ENCODE results near the gene HMGXB3.

The HMGXB3 gene

DNA sequence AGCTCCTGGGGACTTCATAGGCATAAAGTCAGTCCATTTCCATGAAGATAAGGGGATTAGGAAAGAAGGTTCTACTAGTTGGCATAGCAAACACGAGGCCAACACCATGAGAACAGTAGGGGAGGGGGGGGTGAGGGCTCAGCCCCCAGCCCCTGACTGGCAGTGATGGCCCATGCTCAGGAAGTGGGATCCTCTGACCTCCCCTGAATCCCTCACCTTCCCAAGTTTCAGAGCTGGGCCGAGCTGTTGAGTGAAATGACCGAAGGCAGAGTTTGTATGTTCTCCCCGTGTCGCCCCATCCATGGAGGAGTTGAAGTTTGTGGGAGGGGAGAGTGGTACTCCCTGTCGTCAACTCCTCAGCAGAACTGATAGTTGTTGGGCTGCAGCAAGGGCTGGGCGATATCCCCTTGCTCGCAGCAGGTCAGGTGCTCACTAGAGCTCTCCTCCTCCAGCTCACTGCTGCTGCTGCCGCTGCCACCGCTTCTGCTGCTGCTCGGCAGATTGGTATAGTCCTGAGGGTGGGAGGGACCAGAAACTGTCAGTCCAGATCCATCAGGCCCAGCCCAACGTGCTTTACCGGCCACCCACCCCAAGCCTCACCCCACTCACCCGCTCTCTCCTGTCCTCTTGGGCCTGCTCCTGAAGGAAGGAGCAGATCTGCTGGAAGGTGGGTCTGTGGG lies 53.3 kb downstream of the HMGXB3 start:
- DNase-seq (ENCODE audit: low read depth in 3 of 3), result no peak

- no peak for DNase-seq (ENCODE audit: low read depth in 3 of 3)
Measured at GRCh38 chr5:150054569-150054968, 54.0 kb downstream of the HMGXB3 start.

GRCh38 chr5:150055326-150056074 lies 55.0 kb downstream of the HMGXB3 start:
- DNase-seq (ENCODE audit: low read depth in 3 of 3), result no peak

DNA sequence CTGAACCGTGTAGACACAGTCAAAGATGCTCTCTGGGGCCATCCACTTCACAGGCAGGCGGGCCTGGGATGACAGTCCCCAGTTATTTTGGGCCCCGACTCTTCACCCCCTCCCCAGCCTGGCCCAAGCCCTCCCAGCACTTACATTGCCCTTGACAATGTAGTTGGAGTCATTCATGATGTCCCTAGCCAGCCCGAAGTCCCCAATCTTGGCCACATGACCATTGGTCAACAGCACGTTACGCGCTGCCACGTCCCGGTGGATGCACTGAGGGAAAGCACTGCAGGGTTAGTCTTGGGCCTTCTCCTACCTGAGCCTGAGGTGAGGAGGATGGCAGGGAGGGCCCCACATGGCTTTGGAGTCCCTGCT lies 55.5 kb downstream of the HMGXB3 start:
- DNase-seq (ENCODE audit: low read depth in 3 of 3), result no peak

- no peak for DNase-seq (ENCODE audit: low read depth in 3 of 3)
Measured at GRCh38 chr5:150057052-150057451, 56.5 kb downstream of the HMGXB3 start.

DNA sequence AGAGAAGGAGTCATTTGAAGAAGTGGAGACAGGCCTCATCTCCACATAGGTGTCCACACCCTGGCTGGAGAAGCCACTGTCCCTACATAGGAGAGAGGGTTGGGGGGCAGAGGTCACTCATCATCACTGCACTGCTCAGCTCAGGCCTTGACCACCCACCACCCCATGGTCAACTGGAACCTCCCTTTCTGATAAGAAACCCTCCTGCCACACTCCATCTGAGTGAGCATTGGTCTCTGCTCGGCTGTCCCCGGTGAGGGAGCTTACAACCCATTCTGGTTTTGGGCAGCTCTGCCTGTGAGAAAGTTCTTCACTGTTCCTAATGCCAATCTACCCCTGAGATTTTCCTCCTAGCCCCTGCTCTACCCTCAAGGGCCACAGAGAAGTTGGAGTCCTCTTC lies 57.0 kb downstream of the HMGXB3 start:
- no peak for DNase-seq (ENCODE audit: low read depth in 3 of 3)

DNA sequence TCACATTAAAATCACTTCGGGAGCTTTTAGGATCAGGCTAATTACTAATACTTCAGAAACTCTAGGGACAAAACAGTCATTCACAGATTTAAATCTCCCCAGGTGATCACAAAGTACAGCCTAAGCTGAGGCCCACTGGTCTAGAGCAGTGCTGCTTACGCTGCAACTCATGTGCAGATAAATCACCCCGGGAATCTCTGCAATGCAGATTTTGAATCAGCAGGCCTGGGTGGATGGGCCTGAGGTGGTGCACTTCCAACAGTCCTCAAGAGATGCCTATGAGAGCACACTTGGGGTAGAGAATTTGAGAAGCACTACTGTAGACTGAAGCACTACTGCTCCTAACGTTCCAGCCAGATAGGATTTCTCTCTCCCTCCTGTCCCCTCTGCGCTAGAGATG lies 57.5 kb downstream of the HMGXB3 start:
- no peak for DNase-seq (ENCODE audit: low read depth in 3 of 3)

DNA sequence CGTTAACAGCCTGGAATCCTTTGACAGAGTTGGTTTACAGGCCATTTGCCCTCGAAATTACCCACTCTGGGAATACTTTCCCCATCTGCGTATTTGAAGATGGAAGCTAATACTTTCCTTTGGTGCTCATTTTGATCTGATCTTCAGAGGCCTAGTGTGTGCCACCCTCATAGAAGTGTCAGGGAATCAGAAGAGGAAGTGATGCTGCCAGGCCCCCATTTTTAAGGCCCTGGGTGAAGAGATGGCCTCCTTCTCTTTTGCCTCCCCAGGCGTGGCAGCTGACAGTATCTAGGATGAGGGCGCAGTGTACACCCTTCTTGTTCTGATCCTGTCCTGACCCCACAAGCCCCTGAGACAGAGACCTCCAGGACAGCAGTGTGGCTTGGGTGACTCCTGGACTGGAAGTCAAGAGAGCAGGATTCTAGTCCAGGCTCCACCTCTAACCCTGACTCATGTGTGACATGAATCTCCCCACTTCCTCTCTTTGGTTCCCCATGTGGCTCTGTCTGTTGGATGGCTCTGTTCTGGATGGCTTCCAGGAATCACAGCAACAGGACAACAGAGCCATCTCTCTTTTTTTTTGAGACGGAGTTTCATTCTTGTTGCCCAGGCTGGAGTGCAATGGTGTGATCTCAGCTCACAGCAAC lies 58.1 kb downstream of the HMGXB3 start:
- no peak for DNase-seq (ENCODE audit: low read depth in 3 of 3)

- no peak for DNase-seq (ENCODE audit: low read depth in 3 of 3)
Measured at GRCh38 chr5:150059623-150060022, 59.1 kb downstream of the HMGXB3 start.

GRCh38 chr5:150060471-150060870 lies 59.9 kb downstream of the HMGXB3 start:
- DNase-seq (ENCODE audit: low read depth in 3 of 3), result no peak

GRCh38 chr5:150061538-150061995 lies 61.0 kb downstream of the HMGXB3 start:
- DNase-seq (ENCODE audit: low read depth in 3 of 3), result no peak

DNA sequence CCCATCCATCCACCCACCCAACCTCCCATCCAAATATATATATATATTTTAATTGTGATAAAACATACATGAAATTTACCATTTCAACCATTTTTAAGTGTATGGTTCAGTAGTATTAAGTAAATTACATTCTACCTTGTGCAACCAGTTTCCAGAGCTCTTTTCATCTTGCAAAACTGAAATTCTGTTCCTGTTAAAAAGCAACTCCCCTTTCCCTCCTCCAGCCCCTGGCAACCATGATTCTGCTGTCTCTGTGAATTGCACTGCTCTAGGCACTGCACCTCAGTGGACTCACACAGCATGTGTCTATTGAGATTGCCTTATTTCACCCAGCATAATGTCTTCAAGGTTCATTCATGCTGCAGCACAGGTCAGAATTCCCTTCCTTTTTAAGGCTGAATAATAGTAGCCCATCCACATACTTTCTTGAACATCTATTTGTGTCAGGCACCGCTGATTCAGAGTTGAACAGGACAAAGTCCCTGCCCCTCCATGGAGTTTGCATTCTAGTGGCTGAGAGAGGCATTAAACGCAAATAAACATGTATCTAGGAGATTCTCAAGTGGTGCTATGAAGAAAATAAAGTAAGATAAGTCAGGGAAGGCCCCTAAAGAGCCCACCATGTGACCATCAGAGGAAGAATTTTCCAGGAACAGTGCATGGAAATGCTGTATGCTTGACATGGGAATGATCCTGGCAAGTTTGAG lies 61.8 kb downstream of the HMGXB3 start:
- DNase-seq (ENCODE audit: low read depth in 3 of 3), result no peak

DNA sequence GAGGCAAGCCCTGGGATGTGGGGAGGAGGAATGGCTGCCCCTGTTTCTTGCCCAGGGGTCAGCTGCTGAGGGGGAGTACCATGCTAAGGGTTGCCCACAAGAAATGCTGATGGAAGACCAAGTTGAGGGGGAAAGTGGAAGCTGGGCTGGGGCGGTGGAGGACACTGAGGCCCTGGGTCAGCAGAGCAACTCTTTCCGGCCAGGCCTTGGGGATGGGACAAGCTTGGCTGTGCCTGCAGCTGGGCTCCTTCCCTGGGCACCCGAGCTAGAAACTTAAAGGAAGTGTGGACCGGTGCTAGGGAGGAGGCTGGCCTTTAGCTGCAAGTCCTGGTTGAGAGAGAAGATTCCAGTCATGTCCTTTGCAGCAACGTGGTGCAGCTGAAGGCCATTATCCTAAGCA lies 63.1 kb downstream of the HMGXB3 start:
- DNase-seq (ENCODE audit: low read depth in 3 of 3), result no peak

GRCh38 chr5:150064681-150065220 lies 64.2 kb downstream of the HMGXB3 start:
- DNase-seq (ENCODE audit: low read depth in 3 of 3), result no peak

- DNase-seq (ENCODE audit: low read depth in 3 of 3), result no peak
Measured at GRCh38 chr5:150065346-150065745, 64.8 kb downstream of the HMGXB3 start.

- no peak for DNase-seq (ENCODE audit: low read depth in 3 of 3)
Measured at GRCh38 chr5:150065886-150066285, 65.3 kb downstream of the HMGXB3 start.

DNA sequence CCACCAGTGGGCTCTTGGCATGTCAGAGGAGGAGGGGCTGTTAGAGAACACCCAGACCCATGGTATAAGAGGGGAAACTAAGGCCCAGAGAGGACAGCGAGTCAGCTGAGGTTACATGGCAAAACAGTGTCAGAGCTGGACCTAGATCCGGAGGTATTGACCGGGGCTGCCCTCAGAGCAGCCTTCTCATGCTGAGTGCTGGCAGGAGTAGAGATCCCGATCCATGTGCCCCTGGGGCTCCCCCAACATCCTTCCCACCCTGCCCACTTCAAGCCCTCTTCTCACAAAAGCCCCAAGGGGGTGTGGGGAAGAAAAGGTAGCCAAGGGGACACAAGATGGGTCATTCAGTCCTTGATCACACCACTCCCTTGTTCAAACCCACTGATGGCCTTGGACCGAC lies 65.9 kb downstream of the HMGXB3 start:
- no peak for DNase-seq (ENCODE audit: low read depth in 3 of 3)

DNA sequence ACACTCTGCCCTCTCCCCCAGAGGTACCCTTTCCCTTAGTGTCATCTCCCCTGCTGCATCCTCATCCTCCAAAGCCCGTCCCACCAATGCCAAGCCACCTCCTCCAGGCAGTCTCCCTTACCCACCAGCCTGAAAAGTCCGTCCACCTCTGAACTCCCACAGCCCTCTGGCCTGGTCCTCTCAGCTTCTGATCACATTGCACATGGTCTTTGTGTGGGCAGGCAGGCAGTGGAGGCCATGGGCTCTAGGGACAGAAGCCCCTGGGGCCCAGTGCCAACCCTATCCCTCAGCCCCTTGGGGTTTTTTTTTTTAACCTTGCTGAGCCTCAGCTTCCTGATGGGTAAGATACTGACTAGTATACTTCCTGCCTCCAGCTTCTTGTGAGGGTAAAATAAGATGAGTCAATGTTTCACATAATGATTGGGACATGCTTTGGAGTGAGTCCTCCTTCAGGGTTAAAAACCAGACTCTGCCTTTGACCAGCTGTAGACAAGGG lies 66.4 kb downstream of the HMGXB3 start:
- no peak for DNase-seq (ENCODE audit: low read depth in 3 of 3)

DNA sequence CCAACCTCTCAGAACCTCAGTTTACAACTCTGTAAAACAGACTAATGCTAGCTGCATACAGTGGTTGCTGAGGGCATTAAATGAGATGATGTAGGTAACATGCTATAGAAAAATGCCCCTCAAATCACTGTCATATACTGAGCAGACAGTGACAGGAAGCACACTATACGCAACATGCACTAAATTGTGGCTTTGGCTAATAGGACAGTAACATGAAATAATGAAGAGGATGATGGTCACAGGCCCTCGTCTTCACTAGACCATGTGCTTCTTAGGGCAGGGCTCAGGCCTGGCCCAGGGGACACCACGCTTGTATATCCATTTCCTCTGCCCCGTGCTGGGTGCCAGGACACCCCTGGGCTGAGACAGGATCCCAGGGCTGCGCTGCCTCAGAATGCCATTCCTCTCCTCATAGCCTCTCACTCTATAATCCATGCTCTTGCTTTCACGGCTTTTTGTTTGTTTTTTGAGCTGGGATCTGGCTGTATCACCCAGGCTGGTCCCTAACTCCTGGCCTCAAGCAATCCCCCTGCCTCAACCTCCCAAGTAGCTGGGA lies 66.9 kb downstream of the HMGXB3 start:
- no peak for DNase-seq (ENCODE audit: low read depth in 3 of 3)

DNA sequence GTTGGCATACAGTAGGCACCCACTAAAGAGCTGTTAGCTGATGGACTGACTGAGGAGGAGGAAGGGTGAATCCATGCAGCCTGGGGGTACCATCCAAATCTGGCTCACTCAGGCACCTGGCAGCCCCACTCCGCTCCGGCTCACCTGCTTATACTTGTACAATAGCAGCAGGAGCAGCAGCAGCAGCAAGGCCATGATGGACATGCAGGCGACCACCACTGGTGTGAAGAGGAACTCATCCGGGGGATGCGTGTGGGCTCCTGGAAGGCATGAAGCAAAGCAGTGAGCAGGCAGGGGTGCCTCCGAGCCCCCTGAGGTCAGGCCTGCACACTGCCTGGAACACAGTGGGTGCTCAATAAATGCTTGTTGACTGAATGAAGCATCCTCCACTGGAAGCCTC lies 67.5 kb downstream of the HMGXB3 start:
- no peak for DNase-seq (ENCODE audit: low read depth in 3 of 3)

DNA sequence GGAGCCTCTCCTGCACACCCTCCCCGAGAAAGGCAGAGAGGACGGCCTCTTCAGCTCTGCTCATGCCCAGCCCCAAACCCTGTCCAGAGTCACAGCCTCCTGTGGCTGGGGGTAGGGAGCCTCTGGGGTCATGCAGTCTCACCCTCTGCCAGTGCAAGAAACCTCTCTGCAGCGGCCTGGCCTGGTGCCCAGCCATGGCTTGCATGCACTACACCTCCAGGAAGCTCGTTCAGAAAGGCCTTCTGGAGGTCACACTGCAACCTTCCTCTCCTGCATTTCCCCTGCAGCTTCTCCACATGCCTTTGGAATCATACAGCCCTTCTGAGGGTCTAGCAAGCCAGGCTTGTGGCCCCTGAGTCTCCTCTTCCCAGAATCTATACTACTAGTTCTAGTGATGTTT lies 67.9 kb downstream of the HMGXB3 start:
- DNase-seq (ENCODE audit: low read depth in 3 of 3), result no peak

Data from stimulated activated CD4-positive, alpha-beta T cell treated with anti-CD3 and anti-CD28 coated beads, TNF-alpha, amount 100 ng/mL, for 48 hours (primary cell).